Endothelial cell of umbilical vein (primary cell): ENCODE data around the gene CCDC167.

Experiments used
- POLR2AphosphoS5 ChIP-seq: IDR thresholded peaks from 2 replicates; pipeline ENCODE4 v1.6.1; 2012; ENCODE audit warnings: low read depth, mild to moderate bottlenecking, control low read depth, low read length, moderate library complexity; ENCODE audit not compliant: insufficient read depth
- TF ChIP-seq, protein P1 (sequence below), 2 donors: IDR thresholded peaks; 1 replicate in 1 of 2; 2 replicates in 1 of 2; pipeline ENCODE4 v1.5.1; 2011; ENCODE audit warnings: low read length in 2 of 2, mild to moderate bottlenecking in 2 of 2, moderate library complexity in 2 of 2, control low read depth in 1 of 2, inconsistent platforms in 1 of 2, low read depth in 1 of 2; ENCODE audit not compliant: insufficient read depth in 1 of 2; ENCODE audit errors: extremely low read depth in 1 of 2

DNA sequence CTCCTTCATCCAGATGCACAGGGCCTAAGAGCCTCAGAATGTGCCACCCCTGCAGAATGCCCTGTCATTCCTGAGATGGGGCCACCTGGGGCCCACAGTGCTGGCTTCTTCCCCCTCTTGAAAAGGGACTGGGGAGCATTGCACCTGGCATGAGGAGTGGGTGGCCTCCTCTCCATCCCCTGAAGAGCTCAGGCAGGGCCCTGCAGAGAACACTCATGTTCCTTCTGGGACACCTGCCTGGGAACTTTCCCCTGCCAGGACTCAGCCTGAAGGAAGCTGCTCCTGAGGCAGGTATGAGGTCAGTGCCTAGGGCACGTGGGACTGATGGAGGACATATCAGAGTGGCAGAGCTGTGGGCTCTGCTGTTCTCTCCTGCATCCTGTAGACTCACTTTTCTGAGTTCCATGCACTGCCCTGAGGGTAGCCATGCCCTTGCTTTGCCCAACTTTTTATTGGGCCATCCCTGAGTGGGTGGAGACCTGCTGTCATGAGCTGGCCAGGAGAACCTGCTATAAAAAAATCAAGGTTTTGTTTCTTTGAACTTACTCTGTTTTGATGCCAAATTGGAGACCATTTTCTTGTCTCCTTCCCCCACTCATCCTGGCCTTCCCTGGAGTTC, 19.5 kb downstream of the CCDC167 start:
- TF ChIP-seq, protein P1, sequence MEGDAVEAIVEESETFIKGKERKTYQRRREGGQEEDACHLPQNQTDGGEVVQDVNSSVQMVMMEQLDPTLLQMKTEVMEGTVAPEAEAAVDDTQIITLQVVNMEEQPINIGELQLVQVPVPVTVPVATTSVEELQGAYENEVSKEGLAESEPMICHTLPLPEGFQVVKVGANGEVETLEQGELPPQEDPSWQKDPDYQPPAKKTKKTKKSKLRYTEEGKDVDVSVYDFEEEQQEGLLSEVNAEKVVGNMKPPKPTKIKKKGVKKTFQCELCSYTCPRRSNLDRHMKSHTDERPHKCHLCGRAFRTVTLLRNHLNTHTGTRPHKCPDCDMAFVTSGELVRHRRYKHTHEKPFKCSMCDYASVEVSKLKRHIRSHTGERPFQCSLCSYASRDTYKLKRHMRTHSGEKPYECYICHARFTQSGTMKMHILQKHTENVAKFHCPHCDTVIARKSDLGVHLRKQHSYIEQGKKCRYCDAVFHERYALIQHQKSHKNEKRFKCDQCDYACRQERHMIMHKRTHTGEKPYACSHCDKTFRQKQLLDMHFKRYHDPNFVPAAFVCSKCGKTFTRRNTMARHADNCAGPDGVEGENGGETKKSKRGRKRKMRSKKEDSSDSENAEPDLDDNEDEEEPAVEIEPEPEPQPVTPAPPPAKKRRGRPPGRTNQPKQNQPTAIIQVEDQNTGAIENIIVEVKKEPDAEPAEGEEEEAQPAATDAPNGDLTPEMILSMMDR (IDR thresholded peaks at IDR 0.05; ENCODE audit: extremely low read depth in 1 of 2, insufficient read depth in 1 of 2, low read depth in 1 of 2, low read length in 2 of 2): no peak
- TF ChIP-seq POLR2AphosphoS5: no peak
